ENCODE data around the gene SYNPO.

Gene SYNPO

GRCh38 chr5:150694612-150695011 lies 54.2 kb downstream of the SYNPO start:
- H3K4me3 ChIP-seq (ENCODE audit: low read length) = no peak overlapping the region
- TF ChIP-seq CTCF (conservative IDR thresholded peaks at IDR 0.05; ENCODE audit: low read depth, low read length) = no peak
- DNase-seq (ENCODE audit: low read depth) = no peak

DNA sequence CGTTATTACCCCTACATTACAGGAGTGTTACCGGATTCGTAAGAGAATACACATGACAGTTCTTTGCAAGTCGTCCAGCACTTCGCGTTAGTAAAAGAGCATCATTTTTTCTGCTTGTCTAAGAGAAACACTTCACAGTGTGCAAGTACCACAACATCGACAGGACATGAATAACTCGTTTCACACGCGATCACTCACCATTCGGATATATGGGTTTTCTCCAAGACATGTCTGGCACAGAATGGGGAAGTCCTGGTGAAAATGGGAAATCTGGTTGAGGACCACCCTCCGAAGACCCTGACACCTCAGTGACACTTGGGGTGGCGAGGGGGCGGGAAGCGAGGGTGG lies 59.8 kb downstream of the SYNPO start:
- DNase-seq (ENCODE audit: low read depth) = no peak
- no peak for TF ChIP-seq CTCF (conservative IDR thresholded peaks at IDR 0.05; ENCODE audit: low read depth, low read length)
- H3K4me3 ChIP-seq (ENCODE audit: low read length) = peak overlapping the region; percentile 83

DNA sequence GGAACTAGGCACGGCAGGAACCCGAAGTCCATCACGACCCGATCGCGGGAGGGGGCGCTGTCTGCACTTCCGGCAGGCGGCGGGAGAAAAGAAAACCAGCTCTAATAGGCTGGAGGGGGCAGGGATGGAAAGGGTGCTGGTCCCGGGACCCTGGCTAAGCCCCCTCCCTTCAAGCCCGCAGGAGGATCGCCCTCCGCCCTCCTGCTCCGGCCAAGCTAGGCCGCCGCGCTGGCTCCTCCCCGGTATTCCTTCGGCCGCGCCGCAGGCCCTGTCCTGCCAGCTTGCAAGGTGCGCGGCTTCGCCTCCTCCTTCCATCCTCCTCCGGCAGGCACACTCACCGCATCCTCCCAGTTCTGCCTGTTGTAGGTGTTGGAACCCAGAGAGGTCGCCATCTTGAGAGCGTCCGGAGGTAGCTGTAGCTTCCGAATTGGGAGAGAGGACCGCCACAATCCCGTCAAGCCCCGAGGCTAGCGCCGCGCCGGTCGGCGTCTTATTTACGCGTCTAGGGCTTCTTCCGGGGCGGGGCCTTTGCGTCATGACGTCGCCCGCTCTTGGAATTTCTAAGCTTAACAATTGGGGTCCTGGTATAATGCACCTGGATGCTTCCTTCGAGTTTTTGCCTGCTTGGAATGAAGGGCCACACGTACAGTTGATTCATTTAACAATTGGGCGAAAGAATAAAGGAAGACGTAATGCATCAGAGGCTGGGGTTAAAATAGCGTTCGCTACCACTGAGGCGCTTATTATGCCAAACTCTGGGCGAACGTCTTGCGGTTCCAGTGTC lies 60.3 kb downstream of the SYNPO start, which contains the start of gene RBM22:
RBM22 (minus strand) TSS at position 469 of the 784 bp plus-strand sequence; CDS start at position 392, 77 bp downstream.
- H3K4me3 ChIP-seq (ENCODE audit: low read length) = peak within 1 kb of the TSS; percentile 83
- peak; percentile 63 for TF ChIP-seq CTCF (conservative IDR thresholded peaks at IDR 0.05; ENCODE audit: low read depth, low read length)
- DNase-seq (ENCODE audit: low read depth) = peak; percentile 48

GRCh38 chr5:150703762-150704161 lies 63.3 kb downstream of the SYNPO start:
- no peak for DNase-seq (ENCODE audit: low read depth)
- no peak overlapping the region for H3K4me3 ChIP-seq (ENCODE audit: low read length)
- no peak for TF ChIP-seq CTCF (conservative IDR thresholded peaks at IDR 0.05; ENCODE audit: low read depth, low read length)

DNA sequence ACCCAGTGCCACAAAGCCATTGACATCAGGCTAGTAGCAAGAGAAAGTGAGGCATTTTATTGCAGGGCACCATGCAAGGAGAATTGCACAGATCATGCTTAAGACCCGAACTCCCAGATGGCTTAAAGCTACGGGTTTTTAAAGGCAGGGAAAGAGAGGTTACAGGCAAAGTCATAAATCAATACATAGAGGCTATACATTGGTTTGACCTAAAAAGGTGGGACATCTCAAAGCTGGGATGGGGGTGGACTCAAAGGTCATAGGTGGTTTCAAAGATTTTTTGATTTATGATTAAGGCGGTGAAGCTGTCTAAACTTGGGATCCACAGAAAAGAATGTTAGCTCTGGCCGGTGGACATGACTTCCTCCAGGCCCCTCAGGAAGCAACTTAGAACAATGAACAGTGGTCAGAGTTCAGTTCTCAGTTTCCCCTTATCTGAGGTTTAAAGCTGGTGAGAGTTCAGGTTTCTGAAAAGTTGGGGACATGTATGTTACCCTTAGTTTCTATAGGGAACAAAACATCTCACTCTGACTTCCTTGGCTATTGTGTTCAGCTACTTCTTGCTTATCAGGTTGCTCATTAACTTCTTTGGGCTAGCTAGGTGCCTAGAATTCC lies 66.4 kb downstream of the SYNPO start:
- DNase-seq (ENCODE audit: low read depth) = no peak
- no peak for TF ChIP-seq CTCF (conservative IDR thresholded peaks at IDR 0.05; ENCODE audit: low read depth, low read length)
- H3K4me3 ChIP-seq (ENCODE audit: low read length) = no peak overlapping the region

Measured in retinal pigment epithelial cell (primary cell).